NCI-H510A (cell line): Measurements from ENCODE around the gene COX20.

ENCODE experiments used
- DNase-seq: peaks from one replicate; lab custom pipeline; 2025; lab: John Stamatoyannopoulos, UW

Gene COX20

DNA sequence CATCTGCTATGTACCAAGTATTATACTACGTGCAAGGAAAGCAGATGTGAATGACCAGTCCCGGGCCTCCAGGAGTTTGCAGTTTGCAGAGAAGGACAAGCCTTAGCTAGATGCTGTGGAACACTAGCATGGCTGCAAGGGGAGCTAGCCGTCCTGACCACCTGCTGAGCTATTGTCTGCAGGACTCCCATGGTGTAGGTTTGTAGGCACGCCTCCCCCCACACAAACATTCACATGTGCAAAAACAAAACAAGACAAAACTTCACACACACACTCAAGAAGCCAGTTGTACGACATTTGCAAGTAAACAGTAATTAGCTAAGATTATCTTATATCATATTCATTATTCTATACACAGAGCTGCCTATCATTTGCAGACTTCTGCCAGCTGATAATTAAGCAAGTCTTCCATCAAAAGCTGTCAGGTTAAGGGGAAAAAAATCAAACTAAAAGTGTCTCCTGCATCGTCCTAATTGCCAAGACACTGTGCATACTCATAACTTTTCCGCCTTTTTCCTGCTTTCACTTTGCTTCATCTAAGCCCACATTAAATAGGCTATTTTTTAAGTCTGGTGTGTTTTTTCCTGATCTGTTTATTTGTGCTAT is 39.6 kb downstream of the COX20 start:
- no peak for DNase-seq

- DNase-seq: no peak
These were observed 40.9 kb downstream of the COX20 start for GRCh38 chr1:244876228-244876910.

- no peak for DNase-seq
These were observed 43.2 kb downstream of the COX20 start for GRCh38 chr1:244878681-244879080.

- DNase-seq: no peak
These were observed 46.3 kb downstream of the COX20 start for GRCh38 chr1:244881552-244882280.

DNA sequence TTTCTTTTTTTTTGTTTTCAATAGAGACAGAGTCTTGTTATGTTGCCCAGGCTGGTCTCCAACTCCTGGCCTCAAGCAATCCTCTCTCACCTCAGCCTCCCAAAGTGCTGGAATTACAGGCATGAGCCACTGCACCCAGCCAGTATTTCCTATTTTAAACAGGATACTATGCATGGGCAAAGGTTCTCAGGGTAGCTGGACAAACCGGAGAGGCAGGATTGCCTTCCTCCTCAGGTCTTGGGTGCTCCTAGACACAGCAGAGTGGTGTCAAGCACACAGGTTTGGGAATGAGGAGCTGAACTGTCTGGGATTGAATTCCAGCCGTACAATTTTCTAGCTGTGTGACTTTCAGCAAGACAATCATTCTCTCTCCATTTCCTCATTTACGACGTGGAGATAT is 51.8 kb downstream of the COX20 start:
- no peak for DNase-seq

DNA sequence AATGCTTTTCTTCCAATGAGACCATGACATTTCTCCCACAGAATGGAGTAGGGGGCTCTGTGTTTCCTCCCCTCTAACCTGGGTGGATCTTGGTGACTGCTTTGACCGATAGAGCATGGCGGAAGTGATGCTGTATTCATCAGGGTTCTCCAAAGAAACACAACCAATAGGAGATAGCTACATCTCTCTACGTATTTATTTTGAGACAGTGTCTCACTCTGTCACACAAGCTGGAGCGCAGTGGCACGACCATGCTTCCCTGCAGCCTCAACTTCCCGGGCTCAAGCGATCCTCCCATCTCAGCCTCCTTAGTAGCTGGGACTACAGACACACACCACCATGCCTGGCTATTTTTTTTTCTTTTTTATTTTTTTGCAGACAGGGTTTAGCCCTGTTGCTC is 58.4 kb downstream of the COX20 start:
- no peak for DNase-seq
